Upper lobe of left lung (tissue), 4 donors: ENCODE measurements around the gene TPRX1.

Experiments
- EP300 ChIP-seq, 4 donors: sonication (generic); formaldehyde crosslinking; IDR thresholded peaks; one replicate each; pipeline ENCODE4 v1.5.1; 2017; ENCODE audit warnings: antibody characterized with exemption in 4 of 4, control low read depth in 2 of 4
- POLR2A ChIP-seq, 4 donors: fragments of 450-650 bp; IDR thresholded peaks; one replicate each; pipeline ENCODE4 v1.5.1; 2016 to 2017; ENCODE audit warnings: antibody characterized with exemption in 4 of 4, mild to moderate bottlenecking in 2 of 4
- TF ChIP-seq, protein P1 (sequence below), 6 experiments: fragments of 450-650 bp in 4 of 6; fragments of 200-600 bp in 2 of 6; sonication (generic) in 2 of 6; IDR thresholded peaks; one replicate each; pipeline ENCODE4 v1.5.1; 2016 to 2019; ENCODE audit warnings: antibody characterized with exemption in 6 of 6

- TF ChIP-seq POLR2A (IDR thresholded peaks at IDR 0.05) (no peak), EP300 (IDR thresholded peaks at IDR 0.05) (no peak)
- TF ChIP-seq, protein P1, sequence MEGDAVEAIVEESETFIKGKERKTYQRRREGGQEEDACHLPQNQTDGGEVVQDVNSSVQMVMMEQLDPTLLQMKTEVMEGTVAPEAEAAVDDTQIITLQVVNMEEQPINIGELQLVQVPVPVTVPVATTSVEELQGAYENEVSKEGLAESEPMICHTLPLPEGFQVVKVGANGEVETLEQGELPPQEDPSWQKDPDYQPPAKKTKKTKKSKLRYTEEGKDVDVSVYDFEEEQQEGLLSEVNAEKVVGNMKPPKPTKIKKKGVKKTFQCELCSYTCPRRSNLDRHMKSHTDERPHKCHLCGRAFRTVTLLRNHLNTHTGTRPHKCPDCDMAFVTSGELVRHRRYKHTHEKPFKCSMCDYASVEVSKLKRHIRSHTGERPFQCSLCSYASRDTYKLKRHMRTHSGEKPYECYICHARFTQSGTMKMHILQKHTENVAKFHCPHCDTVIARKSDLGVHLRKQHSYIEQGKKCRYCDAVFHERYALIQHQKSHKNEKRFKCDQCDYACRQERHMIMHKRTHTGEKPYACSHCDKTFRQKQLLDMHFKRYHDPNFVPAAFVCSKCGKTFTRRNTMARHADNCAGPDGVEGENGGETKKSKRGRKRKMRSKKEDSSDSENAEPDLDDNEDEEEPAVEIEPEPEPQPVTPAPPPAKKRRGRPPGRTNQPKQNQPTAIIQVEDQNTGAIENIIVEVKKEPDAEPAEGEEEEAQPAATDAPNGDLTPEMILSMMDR (IDR thresholded peaks at IDR 0.05): no peak
These were observed 47.8 kb downstream of the TPRX1 start for GRCh38 chr19:47756627-47756929.
